Stimulated activated CD8-positive, alpha-beta memory T cell treated with anti-CD3 and anti-CD28 coated beads, Interleukin-7, amount 100 ng/mL, for 24 hours (primary cell): ENCODE measurements around the gene CLEC16A.

ENCODE experiments used
- DNase-seq: peaks from one replicate; pipeline ENCODE4 v3.0.0-alpha.2; 2020; ENCODE audit warnings: low read depth

The CLEC16A gene

GRCh38 chr16:11160676-11161115 is 216.3 kb downstream of the CLEC16A start:
- no peak for DNase-seq

GRCh38 chr16:11161439-11161838 is 217.1 kb downstream of the CLEC16A start:
- no peak for DNase-seq

- DNase-seq = no peak
Measured at GRCh38 chr16:11161974-11162373, 217.6 kb downstream of the CLEC16A start.

GRCh38 chr16:11162586-11163268 is 218.4 kb downstream of the CLEC16A start:
- DNase-seq = no peak

GRCh38 chr16:11163761-11164261 is 219.4 kb downstream of the CLEC16A start:
- DNase-seq = no peak

- no peak for DNase-seq
Measured at GRCh38 chr16:11164482-11165270, 220.3 kb downstream of the CLEC16A start.

- no peak for DNase-seq
Measured at GRCh38 chr16:11165349-11165748, 221.0 kb downstream of the CLEC16A start.

GRCh38 chr16:11165894-11166665 is 221.7 kb downstream of the CLEC16A start:
- DNase-seq = no peak

- DNase-seq = no peak
Measured at GRCh38 chr16:11167581-11167980, 223.2 kb downstream of the CLEC16A start.

GRCh38 chr16:11168386-11169051 is 224.2 kb downstream of the CLEC16A start:
- no peak for DNase-seq

GRCh38 chr16:11169641-11170040 is 225.3 kb downstream of the CLEC16A start:
- no peak for DNase-seq

GRCh38 chr16:11170201-11170600 is 225.8 kb downstream of the CLEC16A start:
- DNase-seq = no peak

- DNase-seq = no peak
Measured at GRCh38 chr16:11170696-11171447, 226.5 kb downstream of the CLEC16A start.

GRCh38 chr16:11171448-11171709 is 227.0 kb downstream of the CLEC16A start:
- no peak for DNase-seq

- DNase-seq = no peak
Measured at GRCh38 chr16:11171757-11172299, 227.5 kb downstream of the CLEC16A start.

GRCh38 chr16:11173426-11173825 is 229.1 kb downstream of the CLEC16A start:
- no peak for DNase-seq

- no peak for DNase-seq
Measured at GRCh38 chr16:11174141-11174540, 229.8 kb downstream of the CLEC16A start.

- DNase-seq = no peak
Measured at GRCh38 chr16:11175106-11175786, 230.9 kb downstream of the CLEC16A start.

GRCh38 chr16:11175787-11176341 is 231.5 kb downstream of the CLEC16A start:
- DNase-seq = no peak

GRCh38 chr16:11177578-11178160 is 233.3 kb downstream of the CLEC16A start:
- no peak for DNase-seq
